Heart right ventricle (tissue), 16 donors: ENCODE data around the gene ARHGAP6. TPM values are rescaled to one million over a fixed set of nuclear protein-coding genes. Genes with fewer than 3 reads are reported as not detected.

ENCODE experiments used
- ATAC-seq, 8 donors: fragments of 200-7000 bp; cut with Tn5 transposase; one replicate each; pipeline ENCODE4 v1.9.1; 2020; ENCODE audit warnings: mild to moderate bottlenecking in 8 of 8, moderate library complexity in 8 of 8, moderate number of reproducible peaks in 1 of 8
- DNase-seq, 2 donors: peaks; one replicate each; pipeline ENCODE4 v3.0.0-alpha.2; 2020
- H3K27ac ChIP-seq, 10 donors: fragments of 200-600 bp; sonication (generic) in 2 of 10; one replicate each; pipeline versions ENCODE4 v1.5.0 to v1.8.0; 2020 to 2022; ENCODE audit warnings: mild to moderate bottlenecking in 3 of 10
- H3K27me3 ChIP-seq, 7 donors: fragments of 200-600 bp; one replicate each; pipeline ENCODE4 v1.8.0; 2021 to 2022; ENCODE audit warnings: mild to moderate bottlenecking in 2 of 7
- H3K36me3 ChIP-seq, 9 donors: fragments of 200-600 bp; sonication (generic) in 1 of 9; one replicate each; pipeline versions ENCODE4 v1.5.0 to v1.8.0; 2020 to 2022; ENCODE audit warnings: mild to moderate bottlenecking in 2 of 9
- H3K4me1 ChIP-seq, 9 donors: fragments of 200-600 bp; sonication (generic) in 1 of 9; one replicate each; pipeline versions ENCODE4 v1.5.0 to v1.8.0; 2020 to 2022; ENCODE audit warnings: mild to moderate bottlenecking in 4 of 9
- H3K4me3 ChIP-seq, 10 donors: fragments of 200-600 bp; sonication (generic) in 2 of 10; one replicate each; pipeline versions ENCODE4 v1.5.0 to v1.8.0; 2020 to 2022; ENCODE audit warnings: mild to moderate bottlenecking in 7 of 10, moderate library complexity in 2 of 10
- H3K9me3 ChIP-seq, 11 donors: fragments of 200-600 bp in 10 of 11; sonication (generic) in 2 of 11; one replicate each; pipeline versions ENCODE4 v1.5.0 to v1.8.0; 2013 to 2022; ENCODE audit warnings: mild to moderate bottlenecking in 2 of 11, control low read depth in 1 of 11, moderate library complexity in 1 of 11
- WGBS, 2 donors: extraction: QIAGEN DNeasy Blood & Tissue Kit; methylation state at CpG; one replicate each; pipeline ENCODE4 v1.1.7; 2013; ENCODE audit warnings: inconsistent platforms in 1 of 2; 5-methylcytosine and 5-hydroxymethylcytosine counted together
- intact Hi-C, 10 donors: fragments of 100-400 bp; cut with DNase I; formaldehyde crosslinking; loops; one replicate each; pipeline versions ENCODE4 v1.11.1 to v1.14.2; 2022
- polyA plus RNA-seq, 2 donors: library from polyadenylated mRNA; stranded (reverse); fragments of 200-250 nt; gene quantifications; one replicate each; pipeline ENCODE4 v1.2.3, GENCODE V29; 2013
- total RNA-seq, 10 donors: library from RNA; stranded (reverse); fragmentation: NEBNext Ultra II Directional in 3 of 10; extraction: Animal tissue kit (Norgen Biotek cat#: 25700) in 3 of 10; gene quantifications; one replicate each; pipeline versions ENCODE4 v1.2.1 to v1.2.4, GENCODE V29; 2021 to 2023
- TF ChIP-seq, protein P1 (sequence below), 9 donors: fragments of 200-600 bp; sonication (generic) in 2 of 9; IDR thresholded peaks; one replicate each; pipeline versions ENCODE4 v1.5.0 to v1.8.0; 2021 to 2022; ENCODE audit warnings: antibody characterized with exemption in 9 of 9, mild to moderate bottlenecking in 5 of 9, moderate library complexity in 1 of 9
- donor health status: Arrhythmogenic right ventricular cardiomyopathy.
- donor health status: ischemic (EF 13 %, LVEDD 7.1; RV severe dilation, severe dysfunction).
- donor health status: healthy with polysubstance abuse.
- donor health status: DM: no; HTN: yes; CAD: no.
- donor health status: DM: no; HTN: no; CAD: no.
- donor health status: ischemic (EF 25% LVEDD 6.9; RV normal size, moderate dysfunction).
- donor health status: ischemic (EF 25% LVEDD 5.7; RV mildly dilated, moderate dysfunction).
- donor health status: healthy.
- donor health status: DM: yes; HTN: yes; CAD: no.
- donor health status: Ischemic cardiomyopathy.
- donor health status: ischemic (EF 35%, LVEDD 5.7; RV mildly dilated, moderate dysfunction).
- donor health status: nonischemic (EF 11% LVEDD 7.7; RV severe dilation, severe dysfunction).
- donor health status: DM: yes; HTN: yes; CAD: no.
- donor health status: PGD.
- donor health status: ischemic (EF 29% LVEDD 5.4; RV normal size, mild dysfunction).
- donor health status: nonischemic (EF 23%, LVEDD 6.1; RV moderate dilation, normal function).

Gene ARHGAP6
- total and polyA plus RNA-seq, 12 donors = 1.6 to 6.0 (median 2.6) TPM

DNA sequence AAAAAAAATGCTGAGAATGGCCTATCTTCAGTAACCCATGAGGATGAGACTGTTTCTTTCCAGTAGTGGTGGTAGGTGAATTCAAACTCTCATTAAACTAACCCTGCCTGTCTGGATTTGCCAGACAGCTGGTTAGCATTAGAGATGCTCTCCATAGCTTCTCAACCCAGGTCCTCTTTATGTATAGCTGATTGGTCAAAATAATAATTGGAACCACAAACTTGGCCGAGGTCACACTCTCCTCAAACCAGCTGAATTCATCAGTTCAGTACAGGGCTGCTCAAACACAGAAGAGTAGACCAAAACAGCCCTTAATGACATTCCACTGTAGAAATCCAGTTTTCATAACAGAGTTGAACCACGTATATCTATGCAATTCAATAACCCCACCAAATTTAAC lies 469.2 kb downstream of the ARHGAP6 start:
- WGBS, 2 donors = 74 to 84% methylated on average over 2 of the region's 2 CpGs
- H3K9me3 ChIP-seq = no peaks in the 10 kb centered on the region
- no peaks in the 10 kb centered on the region for H3K36me3 ChIP-seq
- TF ChIP-seq, protein P1, sequence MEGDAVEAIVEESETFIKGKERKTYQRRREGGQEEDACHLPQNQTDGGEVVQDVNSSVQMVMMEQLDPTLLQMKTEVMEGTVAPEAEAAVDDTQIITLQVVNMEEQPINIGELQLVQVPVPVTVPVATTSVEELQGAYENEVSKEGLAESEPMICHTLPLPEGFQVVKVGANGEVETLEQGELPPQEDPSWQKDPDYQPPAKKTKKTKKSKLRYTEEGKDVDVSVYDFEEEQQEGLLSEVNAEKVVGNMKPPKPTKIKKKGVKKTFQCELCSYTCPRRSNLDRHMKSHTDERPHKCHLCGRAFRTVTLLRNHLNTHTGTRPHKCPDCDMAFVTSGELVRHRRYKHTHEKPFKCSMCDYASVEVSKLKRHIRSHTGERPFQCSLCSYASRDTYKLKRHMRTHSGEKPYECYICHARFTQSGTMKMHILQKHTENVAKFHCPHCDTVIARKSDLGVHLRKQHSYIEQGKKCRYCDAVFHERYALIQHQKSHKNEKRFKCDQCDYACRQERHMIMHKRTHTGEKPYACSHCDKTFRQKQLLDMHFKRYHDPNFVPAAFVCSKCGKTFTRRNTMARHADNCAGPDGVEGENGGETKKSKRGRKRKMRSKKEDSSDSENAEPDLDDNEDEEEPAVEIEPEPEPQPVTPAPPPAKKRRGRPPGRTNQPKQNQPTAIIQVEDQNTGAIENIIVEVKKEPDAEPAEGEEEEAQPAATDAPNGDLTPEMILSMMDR (IDR thresholded peaks at IDR 0.05) = no peak
- ATAC-seq (no peak), DNase-seq (no peak)
- H3K27me3 ChIP-seq = no peaks in the 10 kb centered on the region
- intact Hi-C loops = no loop called here
- H3K4me1 ChIP-seq = peaks cover 0 to 18% (median 0%) of the 10 kb centered on the region in 9 donors
- H3K27ac ChIP-seq = no peak overlapping the region
- no peak overlapping the region for H3K4me3 ChIP-seq

DNA sequence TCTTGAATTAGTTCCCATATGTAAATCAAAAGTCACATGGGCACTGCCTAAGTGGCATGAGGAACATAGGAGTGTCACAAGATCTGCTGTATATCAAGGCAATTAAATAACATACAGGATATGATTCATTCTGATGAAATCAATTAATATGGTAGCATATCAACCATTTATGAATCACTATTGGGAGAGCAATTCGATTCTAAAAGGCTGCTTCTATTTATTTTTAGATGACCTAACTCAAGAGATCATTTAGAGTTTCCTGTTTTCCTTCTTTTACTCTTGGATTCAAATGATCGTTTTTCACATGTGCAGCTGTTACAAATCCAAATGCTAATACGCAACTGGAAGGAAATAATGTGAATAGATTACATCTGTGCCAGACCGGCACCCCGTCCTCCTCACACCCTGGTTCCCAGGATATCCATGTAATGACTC lies 472.7 kb downstream of the ARHGAP6 start:
- Histone ChIP-seq H3K4me3 (no peak overlapping the region), H3K27me3 (peaks cover 0 to 6% (median 0%) of the 10 kb centered on the region in 7 donors), H3K9me3 (no peaks in the 10 kb centered on the region), H3K4me1 (peaks cover 0 to 18% (median 0%) of the 10 kb centered on the region in 9 donors), H3K27ac (peak overlapping the region in 5 of 10 donors; percentile 19 to 67 (median 46)), H3K36me3 (no peaks in the 10 kb centered on the region)
- TF ChIP-seq, protein P1 (IDR thresholded peaks at IDR 0.05) = no peak
- intact Hi-C loops = no loop called here
- ATAC-seq = peak in 5 of 8 donors; percentile 45 to 84 (median 67)
- DNase-seq = peak in 1 of 2 donors; percentile 13
- 37 to 41% methylated on average over 5 of the region's 5 CpGs for WGBS, 2 donors

DNA sequence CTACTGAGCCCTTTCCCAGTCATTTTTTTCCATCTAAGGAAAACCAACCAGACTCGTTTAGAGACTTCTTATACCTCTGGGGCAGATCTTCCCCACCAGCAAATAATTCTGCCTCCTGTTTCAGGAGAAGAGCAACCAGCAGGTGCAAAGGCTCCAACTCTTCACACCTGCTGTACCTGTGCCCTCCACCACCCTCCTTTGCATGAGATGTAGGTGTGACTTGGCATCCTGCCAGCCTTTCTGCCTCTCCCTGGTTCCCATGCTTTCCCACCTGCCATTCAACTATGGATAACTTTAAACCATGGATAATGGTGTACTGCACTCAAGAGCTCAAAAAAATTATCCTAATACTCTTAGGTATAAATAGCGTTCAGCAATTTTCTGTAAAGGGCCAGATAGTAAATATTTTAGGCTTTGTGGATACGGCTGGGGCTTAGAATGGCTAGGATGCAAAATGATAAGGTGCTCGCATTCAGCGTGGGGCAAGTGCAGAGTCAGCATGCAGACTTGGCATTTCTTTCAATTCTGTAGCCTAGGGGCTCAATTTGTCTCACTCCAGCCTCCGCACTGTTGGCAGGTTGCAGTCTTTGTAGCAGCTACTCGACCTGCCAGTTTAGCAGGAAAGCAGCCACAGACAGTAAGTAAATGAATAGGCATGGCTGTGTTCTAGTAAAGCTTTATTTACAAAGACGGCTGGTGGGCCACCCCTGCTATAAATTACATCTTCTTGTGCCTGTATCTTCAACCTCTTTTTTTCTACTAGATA lies 474.8 kb downstream of the ARHGAP6 start:
- no peak overlapping the region for H3K4me3 ChIP-seq
- ATAC-seq = no peak
- H3K27me3 ChIP-seq = peaks cover 0 to 6% (median 0%) of the 10 kb centered on the region in 7 donors
- no peaks in the 10 kb centered on the region for H3K9me3 ChIP-seq
- H3K27ac ChIP-seq = no peak overlapping the region
- DNase-seq = no peak
- intact Hi-C loops = no loop called here
- TF ChIP-seq, protein P1 (IDR thresholded peaks at IDR 0.05) = no peak
- 84 to 91% methylated on average over 8 of the region's 8 CpGs for WGBS, 2 donors
- H3K4me1 ChIP-seq = peaks cover 0 to 18% (median 0%) of the 10 kb centered on the region in 9 donors
- no peaks in the 10 kb centered on the region for H3K36me3 ChIP-seq

DNA sequence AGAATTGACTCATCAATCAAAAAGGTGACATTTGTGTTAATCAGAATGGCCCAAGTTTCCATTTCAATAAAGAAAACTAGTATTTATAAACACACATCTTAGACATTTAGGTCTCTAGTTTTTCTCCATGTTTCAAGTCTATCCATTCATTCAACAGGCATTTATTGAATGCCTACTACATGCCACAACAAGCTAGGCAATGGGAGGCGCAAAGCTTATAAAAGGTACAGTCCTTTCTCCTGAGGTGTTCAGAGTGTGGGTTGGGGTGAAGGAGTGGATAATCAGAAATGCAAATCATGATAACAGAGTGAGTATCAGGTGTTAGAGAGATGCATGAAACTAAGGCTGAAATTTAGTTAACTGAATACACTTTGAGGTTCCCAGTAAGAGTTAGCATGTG lies 476.6 kb downstream of the ARHGAP6 start:
- ATAC-seq = no peak
- 98 to 100% methylated on average over 1 of the region's 1 CpG for WGBS, 2 donors
- TF ChIP-seq, protein P1 (IDR thresholded peaks at IDR 0.05) = no peak
- Histone ChIP-seq H3K4me1 (peaks cover 0 to 18% (median 0%) of the 10 kb centered on the region in 9 donors), H3K27ac (no peak overlapping the region), H3K36me3 (peaks cover 0 to 2% (median 0%) of the 10 kb centered on the region in 9 donors), H3K4me3 (no peak overlapping the region), H3K9me3 (no peaks in the 10 kb centered on the region), H3K27me3 (peaks cover 0 to 9% (median 0%) of the 10 kb centered on the region in 7 donors)
- intact Hi-C loops = no loop called here
- DNase-seq = no peak
